IMR-90 (cell line): Measurements from ENCODE around the gene SPACDR. TPM values are rescaled to one million over a fixed set of nuclear protein-coding genes. Genes with fewer than 3 reads are reported as not detected.

Experiments
- ATAC-seq: fragments of 200-7000 bp; cut with Tn5 transposase; 2 replicates; pipeline ENCODE4 v1.9.1; 2020; ENCODE audit warnings: low read depth, mild to moderate bottlenecking, moderate library complexity
- BruUV-seq: library from RNA; stranded (reverse); fragments of 400-500 nt; replicated peaks from 2 replicates; lab custom pipeline; 2021; lab: Mats Ljungman, UMichigan
- CTCF ChIA-PET: fragments of 300-600 bp; formaldehyde crosslinking; extraction: SDS; loops from one replicate; lab custom pipeline; 2021; ENCODE audit warnings: antibody characterized with exemption; lab: Yijun Ruan, JAX
- POLR2A ChIA-PET: fragments of 300-600 bp; sonication (Branson Sonifier 250); formaldehyde crosslinking; loops from one replicate; lab custom pipeline; 2022; ENCODE audit warnings: antibody characterized with exemption; ENCODE audit not compliant: unreplicated experiment; lab: Charles Lee
- DNase-seq: peaks from one replicate; pipeline ENCODE4 v3.0.0; 2013
- H2AFZ ChIP-seq: replicated peaks from 2 replicates; pipeline ENCODE3; 2013; ENCODE audit warnings: low read length, mild to moderate bottlenecking; ENCODE audit not compliant: poor library complexity
- H2AK5ac ChIP-seq: 2 replicates; pipeline ENCODE4 v1.6.1; 2013; ENCODE audit warnings: low read depth, low read length, inconsistent platforms
- H2AK9ac ChIP-seq: replicated peaks from 2 replicates; pipeline ENCODE3; 2013; ENCODE audit warnings: mild to moderate bottlenecking, low read depth, low read length, moderate library complexity; ENCODE audit not compliant: poor library complexity
- H2BK120ac ChIP-seq: 2 replicates; pipeline ENCODE4 v1.6.1; 2013; ENCODE audit warnings: low read depth, low read length, inconsistent platforms
- H2BK15ac ChIP-seq: 3 replicates; pipeline ENCODE4 v1.6.1; 2013; ENCODE audit warnings: low read depth, low read length, inconsistent platforms
- H2BK20ac ChIP-seq: 2 replicates; pipeline ENCODE4 v1.6.1; 2013; ENCODE audit warnings: low read depth, mild to moderate bottlenecking, inconsistent platforms, low read length, moderate library complexity
- H2BK5ac ChIP-seq: 2 replicates; pipeline ENCODE4 v1.6.1; 2013; ENCODE audit warnings: mild to moderate bottlenecking, low read depth, low read length, inconsistent platforms; ENCODE audit not compliant: poor library complexity, severe bottlenecking
- H3K14ac ChIP-seq: replicated peaks from 2 replicates; pipeline ENCODE4 v1.6.1; 2013; ENCODE audit warnings: low read depth, low read length, inconsistent platforms
- H3K18ac ChIP-seq: 2 replicates; pipeline ENCODE4 v1.6.1; 2013; ENCODE audit warnings: low read depth, low read length, control low read depth
- H3K23ac ChIP-seq: 2 replicates; pipeline ENCODE4 v1.6.1; 2013; ENCODE audit warnings: low read depth, low read length, inconsistent platforms
- H3K27ac ChIP-seq: 2 replicates; pipeline ENCODE4 v1.5.1; 2013; ENCODE audit warnings: mild to moderate bottlenecking, control low read depth, low read length; ENCODE audit not compliant: insufficient read depth
- H3K27me3 ChIP-seq: 2 replicates; pipeline ENCODE4 v1.6.1; 2013; ENCODE audit warnings: low read length; ENCODE audit not compliant: control insufficient read depth, insufficient read depth
- H3K36me3 ChIP-seq: 2 replicates; pipeline ENCODE4 v1.6.1; 2013; ENCODE audit warnings: low read length, mixed read lengths; ENCODE audit not compliant: control insufficient read depth, insufficient read depth
- H3K4ac ChIP-seq: 2 replicates; pipeline ENCODE4 v1.6.1; 2013; ENCODE audit warnings: low read depth, low read length, inconsistent platforms
- H3K4me1 ChIP-seq: 2 replicates; pipeline ENCODE4 v1.6.1; 2013; ENCODE audit warnings: low read length, mixed read lengths; ENCODE audit not compliant: control insufficient read depth, insufficient read depth
- H3K4me2 ChIP-seq: 2 replicates; pipeline ENCODE4 v1.6.1; 2013; ENCODE audit warnings: low read depth, mild to moderate bottlenecking, control low read depth, low read length, moderate library complexity
- H3K4me3 ChIP-seq: 2 replicates; pipeline ENCODE4 v1.5.1; 2013; ENCODE audit warnings: low read depth, mild to moderate bottlenecking, control low read depth, low read length, moderate library complexity; ENCODE audit not compliant: insufficient read depth
- H3K56ac ChIP-seq: 2 replicates; pipeline ENCODE4 v1.6.1; 2013; ENCODE audit warnings: low read length, inconsistent platforms; ENCODE audit not compliant: insufficient read depth; ENCODE audit errors: extremely low read depth
- H3K79me1 ChIP-seq, 2 experiments: 2 replicates each; pipeline ENCODE4 v1.6.1; 2013; ENCODE audit warnings: low read length in 2 of 2, inconsistent platforms in 1 of 2, low read depth in 1 of 2
- H3K9ac ChIP-seq: 2 replicates; pipeline ENCODE4 v1.6.1; 2013; ENCODE audit warnings: low read depth, low read length, control low read depth
- H3K9me1 ChIP-seq: 2 replicates; pipeline ENCODE4 v1.6.1; 2013; ENCODE audit warnings: low read length, inconsistent platforms; ENCODE audit not compliant: insufficient read depth
- H3K9me3 ChIP-seq: 2 replicates; pipeline ENCODE4 v1.6.1; 2013; ENCODE audit warnings: low read length; ENCODE audit not compliant: control insufficient read depth, insufficient read depth
- H4K20me1 ChIP-seq: 2 replicates; pipeline ENCODE4 v1.6.1; 2013; ENCODE audit warnings: low read length, inconsistent platforms; ENCODE audit not compliant: insufficient read depth
- H4K5ac ChIP-seq: 2 replicates; pipeline ENCODE4 v1.6.1; 2013; ENCODE audit warnings: mild to moderate bottlenecking, low read depth, low read length, control low read depth
- H4K8ac ChIP-seq, 2 experiments: 2 replicates each; pipeline ENCODE4 v1.6.1; 2013; ENCODE audit warnings: low read depth in 2 of 2, low read length in 2 of 2, control low read depth in 1 of 2, inconsistent platforms in 1 of 2
- H4K91ac ChIP-seq: 2 replicates; pipeline ENCODE4 v1.6.1; 2013; ENCODE audit warnings: low read depth, low read length, inconsistent platforms; ENCODE audit not compliant: insufficient read depth
- BHLHE40 ChIP-seq: fragments of 150-350 bp; IDR thresholded peaks from 2 replicates; pipeline ENCODE4 v1.6.1; 2016; ENCODE audit warnings: mild to moderate bottlenecking, low read depth, low read length
- CEBPB ChIP-seq: IDR thresholded peaks from 2 replicates; pipeline ENCODE4 v1.6.1; 2012; ENCODE audit warnings: low read depth, low read length, improper control_type of control experiment
- SMC3 ChIP-seq: fragments of 150-350 bp; IDR thresholded peaks from 2 replicates; pipeline ENCODE4 v1.6.1; 2016; ENCODE audit warnings: low read depth, mild to moderate bottlenecking, antibody characterized with exemption, low read length, moderate library complexity
- WGBS, 2 experiments: methylation state at CpG; one replicate each; pipeline versions ENCODE4 v1.1.5 to v1.1.7; 2013; ENCODE audit warnings: missing lambda C conversion rate in 2 of 2; ENCODE audit not compliant: insufficient read length in 1 of 2; ENCODE audit errors: extremely low coverage in 2 of 2; 5-methylcytosine and 5-hydroxymethylcytosine counted together
- dilution Hi-C: fragments of 300-500 bp; cut with HindIII; formaldehyde crosslinking; loops from one replicate; pipeline ENCODE4 v1.14.3; 2018; ENCODE audit warnings: low sequenced_read_pairs; ENCODE audit not compliant: unreplicated experiment
- in situ Hi-C: fragments of 300-500 bp; cut with MboI; formaldehyde crosslinking; loops from 3 replicates; pipeline ENCODE4 v1.14.3; 2019; ENCODE audit warnings: low sequenced_read_pairs, inconsistent platforms, mixed read lengths
- intact Hi-C: fragments of 100-400 bp; cut with micrococcal nuclease; formaldehyde crosslinking; loops from 2 replicates; pipeline ENCODE4 v1.10.0; 2022
- polyA plus RNA-seq, 3 experiments: library from polyadenylated mRNA; depleted of rRNA; stranded (reverse); fragments of >200 nt; gene quantifications; 2 replicates each; pipeline ENCODE4 v1.2.3, GENCODE V29; 2012; ENCODE audit warnings: low replicate concordance in 1 of 3
- total RNA-seq: library from RNA; depleted of rRNA; stranded (reverse); fragments of >200 nt; gene quantifications from 2 replicates; pipeline ENCODE4 v1.2.3, GENCODE V29; 2012

SPACDR gene
- total and polyA plus RNA-seq, 2 of the 4 experiments (the other 2 are of a cell fraction): 0.54 to 2.1 TPM

- Histone ChIP-seq H3K9ac (no peak overlapping the region), H2AK5ac (no peak overlapping the region), H4K5ac (no peak overlapping the region), H3K27me3 (no peaks in the 10 kb centered on the region), H3K4me3 (no peak overlapping the region), H2AK9ac (no peak overlapping the region), H3K56ac (no peak overlapping the region), H2AFZ (no peak overlapping the region), H3K14ac (no peak overlapping the region), H3K4ac (no peak overlapping the region), H3K9me3 (no peaks in the 10 kb centered on the region), H4K91ac (no peak overlapping the region), H4K20me1 (peaks cover 15% of the 10 kb centered on the region), H2BK120ac (no peak overlapping the region), H3K23ac (no peak overlapping the region), H3K36me3 (peaks cover 7% of the 10 kb centered on the region; the same call in 1 of the 2 replicates), H3K4me2 (no peak overlapping the region), H3K4me1 (peaks cover 12% of the 10 kb centered on the region), H3K79me1 (peaks cover 7 to 18% of the 10 kb centered on the region in 2 experiments; a peak in 3 of 4 replicates), H4K8ac (no peak overlapping the region), H2BK5ac (no peak overlapping the region), H3K18ac (no peak overlapping the region), H3K27ac (no peak overlapping the region), H2BK15ac (no peak overlapping the region), H3K9me1 (no peaks in the 10 kb centered on the region), H2BK20ac (no peak overlapping the region)
- in situ Hi-C loops: loop anchor here (5.0 kb wide), 1 partner anchor 61 kb away; no protein-coding TSS in a partner anchor
- no peak for TF ChIP-seq SMC3
- TF ChIP-seq CEBPB: no peak
- no peak for TF ChIP-seq BHLHE40
- intact Hi-C loops: no loop called here
- dilution Hi-C loops: no loop called here
- no peak for DNase-seq
- ATAC-seq: no peak
- ChIA-PET CTCF (no interaction called here), POLR2A (no interaction called here)
- WGBS, 2 experiments: no CpG with 5 or more reads among the region's 1 CpG
- no TSS peak for BruUV-seq
Observed at GRCh38 chr7:100481466-100481865, 17.4 kb upstream of the SPACDR start.
